PFSK-1 (cell line): ENCODE results near the gene ZNF133.

Experiments used
- FOXP2 ChIP-seq: optimal IDR thresholded peaks from 2 replicates; pipeline ENCODE3; 2011; ENCODE audit warnings: borderline replicate concordance, control low read depth, inconsistent platforms; ENCODE audit not compliant: insufficient read depth; ENCODE audit errors: extremely low read length, extremely low read depth
- POLR2AphosphoS5 ChIP-seq: IDR thresholded peaks from 2 replicates; pipeline ENCODE4 v1.6.1; 2012; ENCODE audit warnings: low read depth, mild to moderate bottlenecking, control low read depth, low read length, moderate library complexity
- SIN3A ChIP-seq: IDR thresholded peaks from 2 replicates; pipeline ENCODE4 v1.6.1; 2012; ENCODE audit warnings: mild to moderate bottlenecking, low read length, moderate library complexity, borderline replicate concordance; ENCODE audit not compliant: insufficient read depth
- TAF1 ChIP-seq: IDR thresholded peaks from 2 replicates; pipeline ENCODE4 v1.6.1; 2012; ENCODE audit warnings: low read length, control low read depth, borderline replicate concordance; ENCODE audit not compliant: insufficient read depth
- TF ChIP-seq, protein P1 (sequence below), 2 experiments: IDR thresholded peaks; 2 replicates each; pipeline versions ENCODE4 v1.6.1 to v1.8.0; 2011 to 2012; ENCODE audit warnings: low read depth in 2 of 2, low read length in 2 of 2, control low read depth in 1 of 2, inconsistent platforms in 1 of 2, mild to moderate bottlenecking in 1 of 2, moderate library complexity in 1 of 2; ENCODE audit not compliant: insufficient read depth in 1 of 2

Gene ZNF133

DNA sequence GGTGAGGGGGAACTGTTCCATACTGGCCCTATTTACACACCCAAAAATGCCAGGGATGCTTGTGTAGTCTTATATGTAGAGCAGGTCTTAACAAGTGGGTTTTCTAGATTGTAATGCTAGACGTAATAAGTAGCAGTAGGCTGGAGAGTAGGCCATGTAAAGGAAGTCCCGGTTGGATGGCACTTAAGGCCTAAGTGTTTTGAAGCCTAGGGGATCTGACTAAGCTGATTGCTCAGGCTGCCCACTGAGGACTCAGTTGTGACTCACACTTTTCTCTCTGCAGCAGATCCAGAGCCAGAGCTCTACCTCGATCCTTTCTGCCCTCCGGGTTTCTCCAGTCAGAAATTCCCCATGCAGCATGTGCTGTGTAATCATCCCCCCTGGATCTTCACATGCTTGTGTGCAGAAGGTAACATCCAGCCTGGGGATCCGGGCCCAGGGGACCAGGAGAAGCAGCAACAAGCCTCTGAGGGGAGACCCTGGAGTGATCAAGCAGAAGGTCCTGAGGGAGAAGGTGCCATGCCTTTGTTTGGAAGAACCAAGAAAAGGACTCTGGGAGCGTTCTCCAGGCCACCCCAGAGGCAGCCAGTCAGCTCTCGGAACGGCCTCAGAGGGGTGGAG, 26.6 kb downstream of the ZNF133 start:
- TF ChIP-seq FOXP2: no peak
- TF ChIP-seq POLR2AphosphoS5: no peak
- no peak for TF ChIP-seq SIN3A
- TF ChIP-seq, protein P1, sequence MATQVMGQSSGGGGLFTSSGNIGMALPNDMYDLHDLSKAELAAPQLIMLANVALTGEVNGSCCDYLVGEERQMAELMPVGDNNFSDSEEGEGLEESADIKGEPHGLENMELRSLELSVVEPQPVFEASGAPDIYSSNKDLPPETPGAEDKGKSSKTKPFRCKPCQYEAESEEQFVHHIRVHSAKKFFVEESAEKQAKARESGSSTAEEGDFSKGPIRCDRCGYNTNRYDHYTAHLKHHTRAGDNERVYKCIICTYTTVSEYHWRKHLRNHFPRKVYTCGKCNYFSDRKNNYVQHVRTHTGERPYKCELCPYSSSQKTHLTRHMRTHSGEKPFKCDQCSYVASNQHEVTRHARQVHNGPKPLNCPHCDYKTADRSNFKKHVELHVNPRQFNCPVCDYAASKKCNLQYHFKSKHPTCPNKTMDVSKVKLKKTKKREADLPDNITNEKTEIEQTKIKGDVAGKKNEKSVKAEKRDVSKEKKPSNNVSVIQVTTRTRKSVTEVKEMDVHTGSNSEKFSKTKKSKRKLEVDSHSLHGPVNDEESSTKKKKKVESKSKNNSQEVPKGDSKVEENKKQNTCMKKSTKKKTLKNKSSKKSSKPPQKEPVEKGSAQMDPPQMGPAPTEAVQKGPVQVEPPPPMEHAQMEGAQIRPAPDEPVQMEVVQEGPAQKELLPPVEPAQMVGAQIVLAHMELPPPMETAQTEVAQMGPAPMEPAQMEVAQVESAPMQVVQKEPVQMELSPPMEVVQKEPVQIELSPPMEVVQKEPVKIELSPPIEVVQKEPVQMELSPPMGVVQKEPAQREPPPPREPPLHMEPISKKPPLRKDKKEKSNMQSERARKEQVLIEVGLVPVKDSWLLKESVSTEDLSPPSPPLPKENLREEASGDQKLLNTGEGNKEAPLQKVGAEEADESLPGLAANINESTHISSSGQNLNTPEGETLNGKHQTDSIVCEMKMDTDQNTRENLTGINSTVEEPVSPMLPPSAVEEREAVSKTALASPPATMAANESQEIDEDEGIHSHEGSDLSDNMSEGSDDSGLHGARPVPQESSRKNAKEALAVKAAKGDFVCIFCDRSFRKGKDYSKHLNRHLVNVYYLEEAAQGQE (IDR thresholded peaks at IDR 0.05; ENCODE audit: insufficient read depth in 1 of 2, low read depth in 2 of 2, low read length in 2 of 2): no peak

DNA sequence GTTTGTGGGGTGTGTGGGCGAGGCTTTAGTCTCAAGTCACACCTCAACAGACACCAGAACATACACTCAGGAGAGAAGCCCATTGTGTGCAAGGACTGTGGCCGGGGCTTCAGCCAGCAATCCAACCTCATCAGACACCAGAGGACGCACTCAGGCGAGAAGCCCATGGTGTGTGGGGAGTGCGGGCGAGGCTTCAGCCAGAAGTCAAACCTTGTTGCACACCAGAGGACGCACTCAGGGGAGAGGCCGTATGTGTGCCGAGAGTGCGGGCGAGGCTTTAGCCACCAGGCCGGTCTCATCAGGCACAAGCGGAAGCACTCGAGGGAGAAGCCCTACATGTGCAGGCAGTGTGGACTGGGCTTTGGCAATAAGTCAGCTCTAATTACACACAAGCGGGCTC, 27.8 kb downstream of the ZNF133 start:
- no peak for TF ChIP-seq TAF1

DNA sequence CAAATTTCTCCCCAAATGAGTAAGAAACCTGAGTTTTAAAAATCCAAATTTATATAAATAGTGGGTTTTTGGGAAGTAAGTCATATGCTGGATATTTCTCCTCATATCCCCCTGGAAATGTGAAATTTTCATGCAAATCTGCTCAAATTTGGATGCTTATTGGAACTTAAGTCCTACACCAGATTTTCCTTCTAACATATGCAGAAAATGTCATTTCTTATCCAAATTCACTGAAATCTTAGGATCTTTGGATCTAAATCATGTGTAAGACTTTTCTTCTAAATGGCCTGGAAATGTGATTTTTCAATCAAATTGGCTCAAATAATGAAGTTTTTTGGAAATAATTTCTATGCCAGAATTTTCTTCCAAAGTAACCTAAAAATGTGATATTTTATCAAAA, 33.0 kb downstream of the ZNF133 start:
- TF ChIP-seq FOXP2: no peak
- no peak for TF ChIP-seq POLR2AphosphoS5
- TF ChIP-seq, protein P1 (IDR thresholded peaks at IDR 0.05; ENCODE audit: insufficient read depth in 1 of 2, low read depth in 2 of 2, low read length in 2 of 2): no peak
- no peak for TF ChIP-seq TAF1
- TF ChIP-seq SIN3A: no peak

DNA sequence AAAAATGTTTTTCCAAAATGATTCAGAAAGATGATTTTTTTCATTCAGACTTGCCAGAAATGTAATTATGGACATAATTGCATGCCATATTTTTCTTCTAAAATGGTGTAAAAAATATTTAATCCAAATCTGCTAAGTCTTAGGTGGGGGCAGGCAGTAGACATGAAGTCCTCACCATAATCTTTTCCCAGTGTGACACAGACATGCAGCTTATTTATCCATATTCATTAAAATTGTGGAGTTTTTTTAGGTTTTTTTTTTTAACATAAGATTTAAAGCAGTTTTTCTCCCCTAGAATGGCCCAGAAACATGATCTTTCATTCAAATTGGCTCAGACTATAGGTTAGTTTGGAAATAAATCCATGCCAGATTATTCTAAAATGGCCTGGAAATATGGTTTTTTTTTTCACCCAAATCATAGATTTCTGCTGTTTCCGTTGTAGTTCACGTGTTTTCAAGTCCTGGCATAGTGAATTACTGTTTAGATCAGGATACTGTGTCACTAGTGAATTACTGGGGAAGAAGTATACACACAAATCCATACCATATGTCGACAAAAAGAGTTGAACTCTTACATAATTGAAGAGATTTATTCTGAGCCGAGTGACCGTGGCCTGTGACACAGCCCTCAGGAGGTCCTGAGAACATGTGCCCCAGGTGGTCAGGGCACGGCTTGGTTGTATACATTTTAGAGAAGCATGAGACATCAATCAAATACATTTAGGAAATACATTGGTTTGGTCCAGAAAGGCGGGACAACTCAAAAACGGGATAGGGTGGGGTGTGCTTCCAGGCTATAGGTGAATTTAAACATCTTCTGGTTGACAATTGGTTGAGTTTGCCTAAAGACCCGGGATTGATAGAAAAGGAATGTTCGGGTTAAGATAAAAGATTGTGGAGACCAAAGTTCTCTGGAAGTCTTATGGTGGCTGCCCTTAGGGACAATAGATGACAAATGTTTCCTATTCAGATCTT, 33.9 kb downstream of the ZNF133 start:
- TF ChIP-seq SIN3A: no peak
- no peak for TF ChIP-seq FOXP2
- no peak for TF ChIP-seq TAF1
- TF ChIP-seq POLR2AphosphoS5: no peak
- TF ChIP-seq, protein P1 (IDR thresholded peaks at IDR 0.05; ENCODE audit: insufficient read depth in 1 of 2, low read depth in 2 of 2, low read length in 2 of 2): no peak

DNA sequence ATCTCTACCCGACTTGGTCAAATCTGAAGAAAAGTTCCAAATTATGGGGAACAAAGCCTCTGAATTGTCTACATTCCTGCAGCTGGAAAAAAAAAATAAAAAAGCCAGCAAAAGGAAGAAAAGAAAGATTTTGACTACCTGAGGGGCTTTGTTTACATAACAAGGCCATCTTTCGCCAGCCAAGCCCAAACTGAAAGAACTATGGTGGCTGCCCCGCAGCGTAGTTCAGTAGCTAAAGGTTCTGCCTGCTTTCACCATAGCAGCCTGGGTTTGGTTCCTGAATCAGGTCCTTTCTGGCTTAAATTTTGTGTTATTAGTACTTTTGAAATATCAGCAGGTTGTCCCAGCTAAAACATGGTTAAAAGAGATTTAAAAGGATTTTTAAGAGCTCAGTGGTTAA, 35.4 kb downstream of the ZNF133 start:
- no peak for TF ChIP-seq SIN3A
- TF ChIP-seq TAF1: no peak
- no peak for TF ChIP-seq FOXP2
- TF ChIP-seq, protein P1 (IDR thresholded peaks at IDR 0.05; ENCODE audit: insufficient read depth in 1 of 2, low read depth in 2 of 2, low read length in 2 of 2): no peak
- TF ChIP-seq POLR2AphosphoS5: no peak
